HepG2 (cell line): ENCODE results near the gene DCTN1. TPM values are rescaled to one million over a fixed set of nuclear protein-coding genes. Genes with fewer than 3 reads are reported as not detected.
A peak's percentile ranks its signal among the peaks of the same experiment; 100 is the strongest.

Experiments
- ATF2 ChIP-seq: sonication (generic); formaldehyde crosslinking; IDR thresholded peaks from 2 replicates; pipeline ENCODE4 v1.4.0; 2020; ENCODE audit warnings: missing genetic modification reagents
- ELF3 ChIP-seq: IDR thresholded peaks from 2 replicates; pipeline ENCODE4 v1.6.1; 2016; ENCODE audit warnings: missing genetic modification reagents, missing compliant biosample characterization
- GTF3A ChIP-seq: sonication (generic); formaldehyde crosslinking; conservative IDR thresholded peaks from 2 replicates; pipeline ENCODE4 v1.4.0; 2020; ENCODE audit warnings: mild to moderate bottlenecking, missing genetic modification reagents
- KLF6 ChIP-seq: IDR thresholded peaks from 2 replicates; pipeline ENCODE4 v1.8.0; 2016; ENCODE audit warnings: missing biosample characterization, missing genetic modification reagents
- PATZ1 ChIP-seq: sonication (generic); formaldehyde crosslinking; IDR thresholded peaks from 2 replicates; pipeline ENCODE4 v1.4.0; 2020; ENCODE audit warnings: missing genetic modification reagents
- PLRG1 ChIP-seq: fragments of 450-650 bp; conservative IDR thresholded peaks from 2 replicates; pipeline ENCODE4 v1.6.1; 2016
- PPARG ChIP-seq: conservative IDR thresholded peaks from 2 replicates; pipeline ENCODE4 v1.6.1; 2016; ENCODE audit warnings: missing biosample characterization, missing genetic modification reagents
- TFAP4 ChIP-seq: sonication (generic); IDR thresholded peaks from 2 replicates; pipeline ENCODE4 v1.6.1; 2016; ENCODE audit warnings: low read depth, borderline replicate concordance
- ZNF292 ChIP-seq: sonication (generic); formaldehyde crosslinking; IDR thresholded peaks from 2 replicates; pipeline ENCODE4 v1.8.1; 2022; ENCODE audit warnings: mild to moderate bottlenecking, low read depth, missing genetic modification reagents, borderline replicate concordance
- ZNF609 ChIP-seq: sonication (generic); formaldehyde crosslinking; IDR thresholded peaks from 2 replicates; pipeline ENCODE4 v1.4.0; 2020; ENCODE audit warnings: mild to moderate bottlenecking, missing genetic modification reagents, borderline replicate concordance
- ZNF777 ChIP-seq: sonication (generic); formaldehyde crosslinking; IDR thresholded peaks from 2 replicates; pipeline ENCODE4 v1.4.0; 2020; ENCODE audit warnings: missing genetic modification reagents
- ZSCAN12 ChIP-seq: sonication (generic); formaldehyde crosslinking; IDR thresholded peaks from 2 replicates; pipeline ENCODE4 v1.9.0; 2021; ENCODE audit warnings: mild to moderate bottlenecking, missing genetic modification reagents
- polyA plus RNA-seq, 8 experiments: library from polyadenylated mRNA; depleted of rRNA in 3 of 8; stranded (reverse) in 7 of 8; unstranded in 1 of 8; fragments of >200 nt; fragmentation: Illumina TruSeq in 4 of 8; extraction: Trizol in 4 of 8; gene quantifications; 2 replicates each; pipeline versions ENCODE4 v1.2.1 to v1.2.3, GENCODE V29; 2011 to 2016; ENCODE audit warnings: low read depth in 4 of 8, missing spikeins in 1 of 8, mixed read lengths in 1 of 8; ENCODE audit not compliant: insufficient read depth in 1 of 8
- total RNA-seq, 5 experiments: library from RNA; depleted of rRNA; stranded (reverse); fragments of >200 nt; fragmentation: Illumina TruSeq; extraction: Trizol; gene quantifications; 2 replicates each; pipeline ENCODE4 v1.2.3, GENCODE V29; 2016; ENCODE audit warnings: low read depth in 1 of 5
- TF ChIP-seq, protein P1 (sequence below): sonication (generic); formaldehyde crosslinking; IDR thresholded peaks from 2 replicates; pipeline ENCODE4 v1.4.0; 2020; ENCODE audit warnings: missing genetic modification reagents
- TF ChIP-seq, protein P2 (sequence below): sonication (generic); formaldehyde crosslinking; IDR thresholded peaks from 2 replicates; pipeline ENCODE4 v1.5.1; 2020; ENCODE audit warnings: missing genetic modification reagents, mild to moderate bottlenecking, borderline replicate concordance

Gene DCTN1
- total and polyA plus RNA-seq, 2 of the 13 experiments (the other 11 are each of a cell fraction or from before 2014, with no cell fraction given) = 73.2 to 122 TPM

- TF ChIP-seq, protein P1, sequence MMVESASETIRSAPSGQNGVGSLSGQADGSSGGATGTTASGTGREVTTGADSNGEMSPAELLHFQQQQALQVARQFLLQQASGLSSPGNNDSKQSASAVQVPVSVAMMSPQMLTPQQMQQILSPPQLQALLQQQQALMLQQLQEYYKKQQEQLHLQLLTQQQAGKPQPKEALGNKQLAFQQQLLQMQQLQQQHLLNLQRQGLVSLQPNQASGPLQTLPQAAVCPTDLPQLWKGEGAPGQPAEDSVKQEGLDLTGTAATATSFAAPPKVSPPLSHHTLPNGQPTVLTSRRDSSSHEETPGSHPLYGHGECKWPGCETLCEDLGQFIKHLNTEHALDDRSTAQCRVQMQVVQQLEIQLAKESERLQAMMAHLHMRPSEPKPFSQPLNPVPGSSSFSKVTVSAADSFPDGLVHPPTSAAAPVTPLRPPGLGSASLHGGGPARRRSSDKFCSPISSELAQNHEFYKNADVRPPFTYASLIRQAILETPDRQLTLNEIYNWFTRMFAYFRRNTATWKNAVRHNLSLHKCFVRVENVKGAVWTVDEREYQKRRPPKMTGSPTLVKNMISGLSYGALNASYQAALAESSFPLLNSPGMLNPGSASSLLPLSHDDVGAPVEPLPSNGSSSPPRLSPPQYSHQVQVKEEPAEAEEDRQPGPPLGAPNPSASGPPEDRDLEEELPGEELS (CRISPR knock-in tag) = peak; percentile 75
- TF ChIP-seq PATZ1 = no peak
- TF ChIP-seq, protein P2, sequence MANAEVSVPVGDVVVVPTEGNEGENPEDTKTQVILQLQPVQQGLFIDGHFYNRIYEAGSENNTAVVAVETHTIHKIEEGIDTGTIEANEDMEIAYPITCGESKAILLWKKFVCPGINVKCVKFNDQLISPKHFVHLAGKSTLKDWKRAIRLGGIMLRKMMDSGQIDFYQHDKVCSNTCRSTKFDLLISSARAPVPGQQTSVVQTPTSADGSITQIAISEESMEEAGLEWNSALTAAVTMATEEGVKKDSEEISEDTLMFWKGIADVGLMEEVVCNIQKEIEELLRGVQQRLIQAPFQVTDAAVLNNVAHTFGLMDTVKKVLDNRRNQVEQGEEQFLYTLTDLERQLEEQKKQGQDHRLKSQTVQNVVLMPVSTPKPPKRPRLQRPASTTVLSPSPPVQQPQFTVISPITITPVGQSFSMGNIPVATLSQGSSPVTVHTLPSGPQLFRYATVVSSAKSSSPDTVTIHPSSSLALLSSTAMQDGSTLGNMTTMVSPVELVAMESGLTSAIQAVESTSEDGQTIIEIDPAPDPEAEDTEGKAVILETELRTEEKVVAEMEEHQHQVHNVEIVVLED (CRISPR knock-in tag) = no peak
- TF ChIP-seq ELF3 = 0 out of 2 replicates have a peak, but pooled peaks have one; percentile 42
- TF ChIP-seq ZNF609 (CRISPR knock-in tag) = no peak
- TF ChIP-seq PPARG = no peak
- no peak for TF ChIP-seq ZSCAN12 (CRISPR knock-in tag)
- TF ChIP-seq GTF3A (CRISPR knock-in tag) = no peak
- TF ChIP-seq TFAP4 = no peak
- no peak for TF ChIP-seq KLF6
- TF ChIP-seq ZNF292 (CRISPR knock-in tag) = peak; percentile 52; the same call in 1 of the 2 replicates
- TF ChIP-seq ATF2 = no peak
- TF ChIP-seq ZNF777 = no peak
- no peak for TF ChIP-seq PLRG1
Measured at GRCh38 chr2:74413001-74413698, 33.0 kb upstream of the DCTN1 start (continued).
